K562 (cell line): Measurements from ENCODE around the gene SLX9. TPM values are rescaled to one million over a fixed set of nuclear protein-coding genes. Genes with fewer than 3 reads are reported as not detected.

Source experiments
- ATAC-seq: fragments of 200-7000 bp; cut with Tn5 transposase; 3 replicates; pipeline ENCODE4 v1.9.1; 2020; ENCODE audit warnings: moderate library complexity
- BruUV-seq: library from RNA; stranded (reverse); fragments of 400-500 nt; replicated peaks from 2 replicates; lab custom pipeline; 2021; lab: Mats Ljungman, UMichigan
- CTCF ChIA-PET: fragments of 300-600 bp; formaldehyde crosslinking; extraction: SDS; loops from one replicate; lab custom pipeline; 2021; ENCODE audit warnings: low intra/inter-chr PET ratio; lab: Yijun Ruan, JAX
- POLR2A ChIA-PET: fragments of 300-600, 350-650 bp; sonication (Branson Sonifier 250); formaldehyde crosslinking; extraction: SDS; loops from one replicate; lab custom pipeline; 2021; ENCODE audit warnings: antibody characterized with exemption, inconsistent platforms; lab: Yijun Ruan, JAX
- DNase-seq, 4 experiments: peaks; one replicate each; pipeline versions ENCODE4 v3.0.0 to v3.0.0-alpha.2; 2011 to 2018; ENCODE audit warnings: low spot score in 3 of 4, mixed read lengths in 3 of 4; ENCODE audit errors: extremely low read depth in 1 of 4
- FAIRE-seq: peaks from 2 replicates; lab custom pipeline; 2011; peaks lifted over from hg19 to GRCh38; lab: Jason Lieb, UNC
- H2AFZ ChIP-seq: 2 replicates; pipeline ENCODE4 v1.6.0; 2011; ENCODE audit warnings: low read depth, low read length, control low read depth, inconsistent platforms
- H3K27ac ChIP-seq: fragments of 200-600 bp; 3 replicates; pipeline ENCODE4 v1.8.0; 2011; ENCODE audit warnings: low read depth, mild to moderate bottlenecking, control low read depth, inconsistent platforms, low read length, moderate library complexity, mixed read lengths; ENCODE audit errors: extremely low read depth
- H3K27me3 ChIP-seq, 2 experiments: fragments of 300-600 bp in 1 of 2; 2 replicates in 1 of 2; 3 replicates in 1 of 2; pipeline versions ENCODE4 v1.6.0 to v1.8.0; 2011; ENCODE audit warnings: inconsistent platforms in 2 of 2, low read length in 2 of 2, mild to moderate bottlenecking in 1 of 2, mixed read lengths in 1 of 2, moderate library complexity in 1 of 2; ENCODE audit not compliant: control insufficient read depth in 2 of 2, insufficient read depth in 2 of 2
- H3K36me3 ChIP-seq: fragments of 300-600 bp; 3 replicates; pipeline ENCODE4 v1.8.0; 2011; ENCODE audit warnings: mild to moderate bottlenecking, low read length, inconsistent platforms; ENCODE audit not compliant: control insufficient read depth, insufficient read depth
- H3K4me1 ChIP-seq, 2 experiments: fragments of 200-600 bp in 1 of 2; replicated peaks in 1 of 2; 2 replicates in 1 of 2; 3 replicates in 1 of 2; pipeline versions ENCODE4 v1.5.1 to v1.8.0; 2011; ENCODE audit warnings: inconsistent platforms in 2 of 2, low read length in 2 of 2, mild to moderate bottlenecking in 1 of 2, mixed read lengths in 1 of 2, moderate library complexity in 1 of 2; ENCODE audit not compliant: control insufficient read depth in 2 of 2, insufficient read depth in 2 of 2
- H3K4me2 ChIP-seq: 2 replicates; pipeline ENCODE4 v1.6.1; 2011; ENCODE audit warnings: low read length, control low read depth, inconsistent platforms, mixed read lengths; ENCODE audit not compliant: insufficient read depth
- H3K4me3 ChIP-seq: fragments of 200-600 bp; sonication (generic), shearing (Covaris generic); 2 replicates; pipeline ENCODE4 v1.5.1; 2016; ENCODE audit warnings: control low read depth, inconsistent platforms
- H3K79me2 ChIP-seq: fragments of 200-600 bp; 3 replicates; pipeline ENCODE4 v1.8.0; 2011; ENCODE audit warnings: low read length, inconsistent platforms; ENCODE audit not compliant: control insufficient read depth, insufficient read depth
- H3K9ac ChIP-seq, 2 experiments: 2 replicates each; pipeline versions ENCODE4 v1.6.0 to v1.6.1; 2011; ENCODE audit warnings: low read depth in 2 of 2, low read length in 2 of 2, control low read depth in 1 of 2, inconsistent platforms in 1 of 2, mild to moderate bottlenecking in 1 of 2, mixed read lengths in 1 of 2; ENCODE audit not compliant: insufficient read depth in 1 of 2
- H3K9me1 ChIP-seq: one replicate; pipeline ENCODE4 v1.6.0; 2011; ENCODE audit warnings: inconsistent platforms, mild to moderate bottlenecking, low read length, moderate library complexity; ENCODE audit not compliant: control insufficient read depth, insufficient read depth
- H3K9me3 ChIP-seq: replicated peaks from 2 replicates; pipeline ENCODE4 v1.5.1; 2011; ENCODE audit warnings: low read depth, low read length, inconsistent platforms; ENCODE audit not compliant: control insufficient read depth, insufficient read depth
- H4K20me1 ChIP-seq: replicated peaks from 2 replicates; pipeline ENCODE4 v1.6.1; 2011; ENCODE audit warnings: low read length, inconsistent platforms, mixed read lengths; ENCODE audit not compliant: control insufficient read depth, insufficient read depth
- CHAMP1 ChIP-seq: fragments of 450-650 bp; IDR thresholded peaks from 2 replicates; pipeline ENCODE4 v1.6.1; 2016; ENCODE audit warnings: mild to moderate bottlenecking
- COPS2 ChIP-seq: fragments of 450-650 bp; conservative IDR thresholded peaks from 2 replicates; pipeline ENCODE4 v1.6.1; 2016; ENCODE audit warnings: mild to moderate bottlenecking, moderate library complexity
- MED1 ChIP-seq: sonication (generic); formaldehyde crosslinking; IDR thresholded peaks from 2 replicates; pipeline ENCODE4 v1.8.1; 2023; ENCODE audit warnings: missing genetic modification reagents, borderline replicate concordance
- TAF1 ChIP-seq: IDR thresholded peaks from 2 replicates; pipeline ENCODE4 v1.6.1; 2011; ENCODE audit warnings: mild to moderate bottlenecking, low read length, moderate library complexity; ENCODE audit not compliant: insufficient read depth, control insufficient read depth, severe bottlenecking; ENCODE audit errors: extremely low read depth
- TAF9B ChIP-seq: fragments of 450-650 bp; IDR thresholded peaks from 2 replicates; pipeline ENCODE4 v1.6.1; 2018; ENCODE audit warnings: mild to moderate bottlenecking; ENCODE audit not compliant: partially characterized antibody
- TFAP4 ChIP-seq: sonication (generic); formaldehyde crosslinking; IDR thresholded peaks from 2 replicates; pipeline ENCODE4 v1.8.0; 2022; ENCODE audit warnings: missing genetic modification reagents, mild to moderate bottlenecking, moderate library complexity, borderline replicate concordance
- ZZZ3 ChIP-seq: fragments of 450-650 bp; IDR thresholded peaks from 2 replicates; pipeline ENCODE4 v1.6.1; 2016; ENCODE audit warnings: antibody characterized with exemption, mild to moderate bottlenecking, moderate library complexity
- WGBS: fragments of 100-300 bp; shearing (Covaris generic); methylation state at CpG from one replicate; pipeline ENCODE4 v1.1.6; 2016; ENCODE audit warnings: low coverage, mixed read lengths; ENCODE audit not compliant: insufficient coverage; ENCODE audit errors: missing lambda C conversion rate; 5-methylcytosine and 5-hydroxymethylcytosine counted together
- in situ Hi-C: fragments of 300-500 bp; cut with MboI; formaldehyde crosslinking; loops from 4 replicates; pipeline ENCODE4 v1.15.0; 2018; ENCODE audit warnings: inconsistent platforms, mixed read lengths
- intact Hi-C: fragments of 100-400 bp; cut with micrococcal nuclease; formaldehyde crosslinking; loops from 2 replicates; pipeline ENCODE4 v1.14.2; 2022
- polyA plus RNA-seq, 8 experiments: library from polyadenylated mRNA; depleted of rRNA in 4 of 8; stranded (reverse) in 5 of 8; unstranded in 3 of 8; fragments of >200 nt; fragmentation: Nextera tagmentation in 2 of 8; fragmentation: Illumina TruSeq in 1 of 8; extraction: Ambion mirVana in 2 of 8; extraction: Trizol in 1 of 8; gene quantifications; 2 replicates each; pipeline versions ENCODE4 v1.2.1 to v1.2.3, GENCODE V29; 2011 to 2014; ENCODE audit warnings: inconsistent platforms in 1 of 8, missing spikeins in 1 of 8
- total RNA-seq, 7 experiments: library from RNA; depleted of rRNA in 6 of 7; stranded (reverse); fragments of >200 nt in 6 of 7; fragmentation: Illumina TruSeq in 2 of 7; extraction: Trizol in 2 of 7; gene quantifications; 2 replicates each; pipeline versions ENCODE4 v1.2.1 to v1.2.3, GENCODE V29; 2011 to 2021; ENCODE audit warnings: low replicate concordance in 1 of 7

The SLX9 gene
- total and polyA plus RNA-seq, 9 of the 15 experiments (the other 6 are each of a cell fraction or from before 2014, with no cell fraction given), result 1.2 to 75.5 (median 16.5) TPM

- Histone ChIP-seq H3K36me3 (no peaks in the 10 kb centered on the region), H2AFZ (no peak overlapping the region), H3K4me1 (peaks cover 0 to 40% of the 10 kb centered on the region in 2 experiments; a peak in 2 of 5 replicates), H3K27me3 (peaks cover 26 to 50% of the 10 kb centered on the region in 2 experiments), H3K4me3 (no peak overlapping the region), H4K20me1 (0 out of 2 replicates have a peak, but pooled peaks cover 3% of the 10 kb centered on the region), H3K9ac (no peak overlapping the region), H3K27ac (no peak overlapping the region), H3K4me2 (no peak overlapping the region), H3K79me2 (no peaks in the 10 kb centered on the region), H3K9me1 (no peaks in the 10 kb centered on the region), H3K9me3 (no peaks in the 10 kb centered on the region)
- in situ Hi-C loops, result no loop called here
- ChIA-PET CTCF (no interaction called here), POLR2A (interaction anchor here (0.8 to 1.9 kb wide), 3 partner anchors 10 to 112 kb away, joined by 3 to 7 read pairs (median 5); no protein-coding TSS in a partner anchor)
- TF ChIP-seq COPS2, result no peak
- TF ChIP-seq TFAP4, result peak; percentile 12; the same call in 1 of the 2 replicates
- no peak for TF ChIP-seq TAF9B
- intact Hi-C loops, result no loop called here
- ATAC-seq, result no peak
- WGBS, result 18% methylated on average over 15 of the region's 15 CpGs
- FAIRE-seq, result no peak
- BruUV-seq, result no TSS peak
- no peak for DNase-seq
These were observed 22.3 kb upstream of the SLX9 start for GRCh38 chr21:44917446-44918106.

- no peak for FAIRE-seq
These were observed 21.7 kb upstream of the SLX9 start for GRCh38 chr21:44918107-44918470.

More at GRCh38 chr21:44918107-44918470, 21.7 kb upstream of the SLX9 start:
- no peak for TF ChIP-seq CHAMP1
- no peak for TF ChIP-seq TAF1
- TF ChIP-seq MED1, result no peak
- TF ChIP-seq ZZZ3, result no peak
- BruUV-seq, result no TSS peak
- in situ Hi-C loops, result no loop called here
- Histone ChIP-seq H3K27ac (no peak overlapping the region), H3K4me2 (no peak overlapping the region), H3K27me3 (peaks cover 30 to 50% of the 10 kb centered on the region in 2 experiments), H3K79me2 (no peaks in the 10 kb centered on the region), H3K4me3 (no peak overlapping the region), H4K20me1 (0 out of 2 replicates have a peak, but pooled peaks cover 3% of the 10 kb centered on the region), H3K9me3 (no peaks in the 10 kb centered on the region), H3K9ac (no peak overlapping the region), H2AFZ (no peak overlapping the region), H3K9me1 (no peaks in the 10 kb centered on the region), H3K36me3 (no peaks in the 10 kb centered on the region), H3K4me1 (peaks cover 0 to 40% of the 10 kb centered on the region in 2 experiments; a peak in 2 of 5 replicates)
- ChIA-PET POLR2A (interaction anchor here (0.6 to 1.9 kb wide), 3 partner anchors 10 to 1267 kb away, joined by 3 to 7 read pairs (median 5); no protein-coding TSS in a partner anchor), CTCF (no interaction called here)
- 13% methylated on average over 12 of the region's 12 CpGs for WGBS
- intact Hi-C loops, result no loop called here
- ATAC-seq (no peak), DNase-seq (no peak)
